Hematopoietic multipotent progenitor cell treated with erythropoietin and hydrocortisone succinate and interleukin-3 and kit ligand, for 17 days (in vitro differentiated cells): ENCODE data around the gene SQSTM1.
A peak's percentile ranks its signal among the peaks of the same experiment; 100 is the strongest.
"Not testable (repeated sequence)": the region's sequence is repeated elsewhere in the genome, so short reads cannot be mapped to it uniquely, and the experiment has no call there.

Source experiments
- DNase-seq: peaks from one replicate; pipeline ENCODE4 v3.0.0-alpha.2; 2015; ENCODE audit warnings: low spot score

SQSTM1 gene

GRCh38 chr5:179820483-179821297, at the start of gene SQSTM1:
TSS of gene SQSTM1 (plus strand) at chr5:179820905. CDS start at chr5:179820937, 32 bp downstream.
- peak; percentile 87 for DNase-seq

GRCh38 chr5:179771311-179771895, 49.3 kb upstream of the SQSTM1 start:
- no peak for DNase-seq

GRCh38 chr5:179772351-179772750, 48.4 kb upstream of the SQSTM1 start:
- no peak for DNase-seq

DNA sequence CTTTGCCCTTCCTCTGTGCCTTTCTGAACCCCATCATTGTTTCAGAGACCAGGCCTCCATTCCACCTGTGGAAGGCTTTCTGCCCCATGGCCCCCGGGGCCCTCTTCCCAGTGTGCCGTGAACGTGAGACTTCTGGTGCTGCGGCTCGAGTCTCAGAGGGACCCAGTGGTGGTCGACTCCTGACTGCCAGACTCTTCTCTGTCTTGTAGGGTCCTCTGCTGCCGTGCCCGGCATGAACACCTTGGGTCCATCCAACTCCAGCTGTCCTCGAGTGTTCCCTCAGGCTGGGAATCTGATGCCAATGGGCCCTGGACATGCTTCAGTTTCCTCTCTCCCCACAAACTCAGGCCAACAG, 47.0 kb upstream of the SQSTM1 start:
- no peak for DNase-seq

DNA sequence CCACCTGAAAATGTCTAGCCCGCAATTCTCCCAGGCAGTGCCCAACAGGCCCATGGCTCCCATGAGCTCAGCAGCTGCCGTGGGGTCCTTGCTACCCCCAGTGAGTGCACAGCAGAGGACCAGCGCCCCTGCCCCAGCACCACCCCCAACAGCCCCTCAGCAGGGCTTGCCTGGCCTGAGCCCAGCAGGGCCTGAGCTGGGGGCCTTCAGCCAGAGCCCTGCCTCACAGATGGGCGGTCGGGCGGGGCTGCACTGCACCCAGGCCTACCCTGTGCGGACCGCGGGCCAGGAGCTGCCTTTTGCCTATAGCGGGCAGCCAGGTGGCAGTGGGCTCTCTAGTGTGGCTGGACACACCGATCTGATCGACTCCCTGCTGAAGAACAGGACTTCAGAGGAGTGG, 46.3 kb upstream of the SQSTM1 start:
- no peak for DNase-seq

GRCh38 chr5:179776411-179776938, 44.2 kb upstream of the SQSTM1 start:
- no peak for DNase-seq

- no peak for DNase-seq
Measured at GRCh38 chr5:179777456-179777855, 43.2 kb upstream of the SQSTM1 start.

DNA sequence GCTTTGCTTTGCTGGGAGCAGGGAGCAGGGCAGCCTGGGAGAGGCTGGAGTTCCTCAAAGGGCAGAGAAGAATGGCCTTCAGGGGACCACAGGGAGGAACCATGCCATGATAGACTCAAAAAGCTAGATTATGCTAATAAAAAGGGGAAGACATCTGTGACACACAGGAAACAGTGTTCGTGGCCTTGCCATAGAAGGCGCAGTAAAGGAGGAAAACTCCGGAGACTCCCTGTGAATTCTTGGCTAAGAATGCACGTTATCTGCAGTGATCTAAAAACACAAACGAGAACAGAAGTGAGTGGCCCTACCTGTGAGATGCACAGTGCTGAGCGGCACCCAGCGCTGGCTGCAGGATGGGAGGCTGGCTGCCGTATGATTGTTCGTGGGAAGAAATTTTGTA, 42.8 kb upstream of the SQSTM1 start:
- DNase-seq: no peak

GRCh38 chr5:179778591-179778990, 42.1 kb upstream of the SQSTM1 start:
- DNase-seq: no peak

DNA sequence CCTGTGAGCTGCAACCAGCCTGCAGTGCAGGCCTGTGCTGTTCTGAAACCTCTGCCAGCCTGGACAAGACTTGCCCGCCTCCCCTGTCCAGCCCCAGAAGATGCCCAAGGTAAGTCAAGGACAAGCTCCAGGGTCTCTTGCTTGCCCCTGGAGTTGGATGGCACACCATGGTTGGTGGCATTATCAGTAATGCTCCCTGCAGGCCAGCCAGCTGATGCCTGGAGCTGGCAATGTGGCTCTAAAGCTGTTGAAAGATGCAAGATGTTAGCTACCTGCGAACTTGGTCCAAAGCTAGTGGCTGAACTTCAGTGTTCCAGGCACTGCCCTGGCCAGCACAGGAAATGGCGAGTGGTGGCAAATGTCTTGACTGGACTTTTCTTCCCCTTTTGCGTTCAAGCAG, 40.9 kb upstream of the SQSTM1 start:
- no peak for DNase-seq

DNA sequence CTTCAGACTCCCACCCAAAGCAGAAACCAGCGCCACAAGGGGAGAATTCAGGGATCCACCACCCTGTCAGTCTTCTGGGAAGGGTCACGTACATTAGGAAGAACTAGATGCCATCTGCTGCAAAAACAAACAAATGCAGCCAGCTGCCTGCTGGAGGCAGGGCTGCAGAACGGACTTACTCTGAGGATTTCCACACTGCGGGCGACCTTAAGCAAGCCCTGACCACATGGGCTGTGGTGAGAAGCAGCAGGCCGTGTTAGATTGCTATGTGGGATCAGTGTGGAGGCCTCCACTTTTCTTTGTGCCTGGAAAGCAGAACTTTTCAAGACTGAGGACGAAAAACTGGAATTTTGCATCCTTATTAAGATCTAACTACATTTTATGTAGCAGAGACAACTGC, 40.3 kb upstream of the SQSTM1 start:
- no peak for DNase-seq

GRCh38 chr5:179781846-179782245, 38.9 kb upstream of the SQSTM1 start:
- no peak for DNase-seq

DNA sequence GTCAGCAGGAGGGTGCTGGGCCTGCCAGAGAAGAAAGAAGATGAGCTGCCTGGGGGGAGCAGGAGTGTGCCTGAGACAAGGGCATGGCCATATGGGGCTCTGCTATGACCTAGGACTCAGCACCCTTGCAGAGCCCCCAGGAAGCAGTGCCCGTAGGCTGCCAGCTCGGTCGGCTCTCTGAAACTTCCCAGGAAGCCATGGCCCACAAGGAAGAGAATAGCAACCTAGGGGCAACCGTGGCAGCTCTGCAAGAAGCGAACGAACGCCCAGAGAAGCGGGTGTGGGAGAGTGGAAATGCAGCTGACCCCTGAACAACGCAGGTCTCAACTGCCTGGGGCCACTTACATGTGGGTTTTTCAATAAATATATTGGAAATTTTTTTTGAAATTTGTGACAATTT, 37.6 kb upstream of the SQSTM1 start:
- DNase-seq: no peak

DNA sequence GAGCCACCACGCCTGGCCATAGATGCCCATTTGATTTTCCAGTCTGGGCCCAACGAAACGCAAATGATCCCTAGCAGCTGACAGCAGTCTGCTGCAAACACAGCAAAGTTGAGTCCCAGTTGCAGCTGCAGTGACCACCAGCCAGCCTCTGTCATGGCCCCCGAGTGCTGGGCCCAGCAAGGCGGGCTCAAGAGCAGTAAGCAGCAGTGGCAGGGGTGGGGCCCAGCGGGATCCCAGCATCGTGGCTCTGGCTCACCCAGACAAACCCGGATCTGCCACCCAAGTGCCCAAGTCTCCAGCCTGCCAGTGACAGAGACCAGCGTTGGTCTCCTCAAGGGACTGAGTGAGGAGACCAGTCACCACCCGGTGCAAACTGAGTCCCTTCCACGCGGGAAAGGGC, 33.8 kb upstream of the SQSTM1 start:
- DNase-seq: no peak

GRCh38 chr5:179788193-179788854, 32.4 kb upstream of the SQSTM1 start:
- DNase-seq: no peak

- not testable (repeated sequence) for DNase-seq
Measured at GRCh38 chr5:179789278-179789677, 31.4 kb upstream of the SQSTM1 start.

- no peak for DNase-seq
Measured at GRCh38 chr5:179791881-179792611, 28.7 kb upstream of the SQSTM1 start.

DNA sequence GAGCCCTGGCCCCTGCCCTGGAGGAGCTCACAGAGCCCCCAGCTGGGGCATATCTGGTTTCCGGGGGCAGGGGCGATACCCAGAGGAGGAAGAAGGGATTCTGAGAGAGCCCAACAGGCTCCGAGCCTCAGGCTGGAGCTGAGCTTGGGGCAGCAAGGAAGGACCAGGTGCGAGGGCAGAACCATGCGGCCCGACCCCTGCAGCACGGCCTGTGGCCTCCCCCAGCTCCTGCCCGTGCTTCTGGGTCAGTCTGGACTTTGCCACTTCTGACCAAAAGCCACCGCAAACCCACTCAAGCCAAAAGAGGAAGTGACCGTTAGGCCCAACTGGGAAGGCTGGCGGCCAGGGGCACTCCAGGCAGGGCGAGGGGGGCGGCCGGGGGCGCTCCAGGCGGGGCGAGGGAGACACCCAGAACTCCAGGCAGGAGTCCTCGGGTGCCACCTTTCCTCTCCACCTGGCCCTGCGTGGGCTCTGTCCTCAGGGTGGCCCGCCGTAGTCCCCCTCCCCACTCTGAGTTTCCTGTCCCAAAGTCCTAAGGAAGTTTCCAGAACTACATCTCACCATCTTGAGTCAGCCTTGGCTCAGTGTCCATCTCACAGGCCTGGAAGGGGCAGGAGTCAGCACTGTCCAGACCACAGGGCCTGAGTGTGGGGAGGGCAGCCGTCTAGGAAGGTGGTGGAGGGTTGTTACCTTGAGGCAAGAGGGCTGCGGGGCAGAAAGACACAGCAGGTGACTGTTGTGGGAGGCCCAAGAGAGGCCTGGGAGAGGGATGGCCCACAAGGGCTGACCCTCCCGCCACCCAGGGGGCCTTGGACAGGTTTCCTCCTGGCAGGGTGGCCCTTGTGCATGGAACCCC, 27.9 kb upstream of the SQSTM1 start:
- no peak for DNase-seq

DNA sequence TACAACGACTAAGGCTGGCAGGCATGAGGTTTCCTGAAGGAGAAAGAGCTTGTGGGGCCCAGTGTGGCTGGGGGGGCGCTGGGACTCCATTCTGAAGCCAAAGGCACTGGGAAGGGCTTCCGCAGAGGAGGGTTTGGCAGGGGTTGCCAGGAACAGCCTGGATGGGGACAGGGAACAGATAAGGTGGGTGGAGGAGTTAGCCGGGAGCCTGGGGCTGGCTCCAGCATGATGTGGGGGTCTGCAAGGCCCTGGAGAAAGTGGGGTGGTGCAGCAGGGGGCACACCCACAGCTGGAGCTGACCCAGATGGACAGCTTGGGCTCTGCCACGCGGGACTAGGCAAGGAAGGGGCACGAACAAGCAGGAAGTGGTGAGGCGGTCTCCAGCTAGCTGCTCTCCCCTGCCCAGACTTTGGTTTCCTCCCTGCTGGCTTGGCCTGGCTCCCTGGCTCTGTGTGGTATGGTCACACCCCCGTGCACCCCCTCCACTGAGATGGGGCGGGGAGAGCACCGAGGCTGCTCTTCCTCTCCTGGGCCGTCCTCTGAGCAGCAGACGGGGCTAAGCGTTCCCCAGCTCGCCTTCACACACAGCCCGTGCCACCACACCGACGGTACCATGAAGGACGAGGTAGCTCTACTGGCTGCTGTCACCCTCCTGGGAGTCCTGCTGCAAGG, 27.1 kb upstream of the SQSTM1 start, which contains the start of gene LTC4S:
Gene LTC4S, plus strand, starts transcription at position 519 of the 672 bp plus-strand sequence. Its CDS starts 95 bp downstream, at position 614.
- no peak for DNase-seq

- no peak for DNase-seq
Measured at GRCh38 chr5:179794171-179794570, 26.5 kb upstream of the SQSTM1 start.

GRCh38 chr5:179794575-179794974, 26.1 kb upstream of the SQSTM1 start:
- no peak for DNase-seq
